B cell (primary cell): Measurements from ENCODE around the gene POT1. TPM values are rescaled to one million over a fixed set of nuclear protein-coding genes. Genes with fewer than 3 reads are reported as not detected.

Experiments
- ATAC-seq: fragments of 200-7000 bp; cut with Tn5 transposase; one replicate; pipeline ENCODE4 v1.10.0; 2021; ENCODE audit warnings: low read depth, mild to moderate bottlenecking, moderate number of reproducible peaks, moderate library complexity
- CTCF ChIA-PET: fragments of 350-600 bp; sonication (Branson Sonifier 250); formaldehyde crosslinking; loops from one replicate; lab custom pipeline; 2021; ENCODE audit warnings: antibody characterized with exemption, inconsistent platforms; lab: Charles Lee
- POLR2A ChIA-PET: fragments of 350-600 bp; sonication (Branson Sonifier 250); formaldehyde crosslinking; loops from one replicate; lab custom pipeline; 2021; ENCODE audit warnings: antibody characterized with exemption; lab: Charles Lee
- DNase-seq: peaks from one replicate; pipeline ENCODE4 v3.0.0; 2013
- H2AFZ ChIP-seq: 2 replicates; pipeline ENCODE4 v1.6.1; 2012; ENCODE audit warnings: mild to moderate bottlenecking, low read depth, low read length; ENCODE audit not compliant: insufficient read depth, poor library complexity, severe bottlenecking
- H3K27ac ChIP-seq, 2 donors: 1 replicate in 1 of 2; 2 replicates in 1 of 2; pipeline ENCODE4 v1.5.1; 2012 to 2013; ENCODE audit warnings: low read length in 2 of 2, mild to moderate bottlenecking in 2 of 2, moderate library complexity in 1 of 2
- H3K27me3 ChIP-seq, 4 experiments: fragments of 200-600 bp in 1 of 4; sonication (generic) in 1 of 4; replicated peaks in 1 of 4; 1 replicate in 2 of 4; 2 replicates in 2 of 4; pipeline versions ENCODE4 v1.6.1 to v1.7.0; 2013 to 2016; ENCODE audit warnings: low read length in 3 of 4, mild to moderate bottlenecking in 2 of 4, mixed read lengths in 1 of 4, moderate library complexity in 1 of 4; ENCODE audit not compliant: insufficient read depth in 4 of 4, control insufficient read depth in 3 of 4; ENCODE audit errors: control extremely low read depth in 1 of 4
- H3K36me3 ChIP-seq, 2 experiments: replicated peaks in 1 of 2; 1 replicate in 1 of 2; 2 replicates in 1 of 2; pipeline versions ENCODE4 v1.6.1 to v1.7.1; 2013; ENCODE audit warnings: low read length in 1 of 2; ENCODE audit not compliant: insufficient read depth in 2 of 2, control insufficient read depth in 1 of 2; ENCODE audit errors: control extremely low read depth in 1 of 2, extremely low read depth in 1 of 2
- H3K4me1 ChIP-seq, 2 donors: fragments of 200-600 bp in 1 of 2; sonication (generic) in 1 of 2; 1 replicate in 1 of 2; 2 replicates in 1 of 2; pipeline versions ENCODE4 v1.5.1 to v1.6.1; 2013 to 2017; ENCODE audit warnings: low read length in 2 of 2; ENCODE audit not compliant: control insufficient read depth in 2 of 2, insufficient read depth in 2 of 2
- H3K4me2 ChIP-seq: replicated peaks from 2 replicates; pipeline ENCODE3; 2012; ENCODE audit warnings: mild to moderate bottlenecking, low read depth, low read length; ENCODE audit not compliant: poor library complexity, severe bottlenecking
- H3K4me3 ChIP-seq, 5 experiments: fragments of 200-600 bp in 1 of 5; sonication (generic) in 1 of 5; 1 replicate in 3 of 5; 2 replicates in 2 of 5; pipeline versions ENCODE4 v1.5.1 to v1.7.0; 2011 to 2016; ENCODE audit warnings: low read length in 4 of 5, mild to moderate bottlenecking in 4 of 5, low read depth in 2 of 5, control low read depth in 1 of 5, moderate library complexity in 1 of 5; ENCODE audit not compliant: insufficient read depth in 1 of 5; ENCODE audit errors: control extremely low read depth in 1 of 5, extremely low read depth in 1 of 5
- H3K79me2 ChIP-seq: fragments of 200-600 bp; sonication (generic); one replicate; pipeline ENCODE4 v1.6.0; 2016; ENCODE audit warnings: low read length; ENCODE audit not compliant: control insufficient read depth, insufficient read depth
- H3K9ac ChIP-seq: fragments of 200-600 bp; sonication (generic); 2 replicates; pipeline ENCODE4 v1.6.1; 2017; ENCODE audit warnings: mild to moderate bottlenecking, low read length, moderate library complexity
- H3K9me3 ChIP-seq, 3 donors: one replicate each; pipeline versions ENCODE4 v1.6.1 to v1.7.1; 2013; ENCODE audit warnings: low read length in 2 of 3; ENCODE audit not compliant: control insufficient read depth in 2 of 3, insufficient read depth in 1 of 3; ENCODE audit errors: control extremely low read depth in 1 of 3
- H4K20me1 ChIP-seq: 2 replicates; pipeline ENCODE4 v1.6.0; 2012; ENCODE audit warnings: mild to moderate bottlenecking, low read length; ENCODE audit not compliant: insufficient read depth, control insufficient read depth, poor library complexity, severe bottlenecking
- H3K27ac Mint-ChIP-seq: one replicate; pipeline ENCODE4 v1.8.0; 2021; ENCODE audit warnings: mixed read lengths
- H3K27me3 Mint-ChIP-seq: one replicate; pipeline ENCODE4 v1.8.0; 2021; ENCODE audit warnings: mixed read lengths
- H3K4me1 Mint-ChIP-seq: one replicate; pipeline ENCODE4 v1.8.0; 2021; ENCODE audit warnings: mixed read lengths
- H3K4me3 Mint-ChIP-seq: one replicate; pipeline ENCODE4 v1.8.0; 2021; ENCODE audit warnings: mixed read lengths
- H3K9me3 Mint-ChIP-seq: one replicate; pipeline ENCODE4 v1.8.0; 2022; ENCODE audit warnings: mixed read lengths; ENCODE audit not compliant: insufficient read depth
- CTCF ChIP-seq: fragments of 200-600 bp; IDR thresholded peaks from one replicate; pipeline ENCODE4 v1.8.0; 2022; ENCODE audit warnings: antibody characterized with exemption, mild to moderate bottlenecking
- EZH2 ChIP-seq: IDR thresholded peaks from 2 replicates; pipeline ENCODE4 v1.6.1; 2012; ENCODE audit warnings: borderline replicate concordance, low read depth, mild to moderate bottlenecking, moderate library complexity, low read length; ENCODE audit not compliant: insufficient read depth, poor library complexity, severe bottlenecking
- intact Hi-C: fragments of 100-400 bp; cut with micrococcal nuclease; formaldehyde crosslinking; loops from one replicate; pipeline ENCODE4 v1.10.0; 2022
- polyA plus RNA-seq: library from polyadenylated mRNA; depleted of rRNA; stranded (reverse); fragments of >200 nt; gene quantifications from 2 replicates; pipeline ENCODE4 v1.2.3, GENCODE V29; 2012
- total RNA-seq, 2 donors: library from RNA; stranded (reverse); fragments of 120-200 nt in 1 of 2; gene quantifications; 1 replicate in 1 of 2; 2 replicates in 1 of 2; pipeline versions ENCODE4 v1.2.3 to v1.2.4, GENCODE V29; 2013 to 2022

Gene POT1
- total and polyA plus RNA-seq, 2 donors (not counting 1 experiment from before 2014, with no cell fraction given) = 12.2 to 32.3 TPM

- Histone ChIP-seq H3K4me1 (no peaks in the 10 kb centered on the region), H3K79me2 (no peaks in the 10 kb centered on the region), H3K27me3 (no peaks in the 10 kb centered on the region), H3K27ac (no peak overlapping the region), H3K36me3 (no peaks in the 10 kb centered on the region), H4K20me1 (no peaks in the 10 kb centered on the region), H3K4me2 (no peak overlapping the region), H3K9me3 (no peaks in the 10 kb centered on the region), H3K9ac (no peak overlapping the region), H2AFZ (no peak overlapping the region), H3K4me3 (no peak overlapping the region)
- no peak overlapping the region for H3K27ac Mint-ChIP-seq
- TF ChIP-seq CTCF = no peak
- intact Hi-C loops = no loop called here
- no peak overlapping the region for H3K4me3 Mint-ChIP-seq
- POLR2A ChIA-PET = no interaction called here
- no peaks in the 10 kb centered on the region for H3K4me1 Mint-ChIP-seq
- H3K27me3 Mint-ChIP-seq = peaks cover 9% of the 10 kb centered on the region
- ATAC-seq (no peak), DNase-seq (no peak)
- no peaks in the 10 kb centered on the region for H3K9me3 Mint-ChIP-seq
- CTCF ChIA-PET = no interaction called here
Observed at GRCh38 chr7:124780056-124780455, 149.6 kb downstream of the POT1 start.

GRCh38 chr7:124779620-124780019, 150.0 kb downstream of the POT1 start:
- TF ChIP-seq CTCF = no peak
- no peak for TF ChIP-seq EZH2
- ATAC-seq = no peak
- no peaks in the 10 kb centered on the region for H3K79me2 ChIP-seq
- no peak overlapping the region for H3K9ac ChIP-seq
- H3K4me1 Mint-ChIP-seq = no peaks in the 10 kb centered on the region
- no peaks in the 10 kb centered on the region for H3K4me1 ChIP-seq
- CTCF ChIA-PET = no interaction called here
- POLR2A ChIA-PET = no interaction called here
- no peaks in the 10 kb centered on the region for H3K9me3 ChIP-seq
- H3K27me3 ChIP-seq = no peaks in the 10 kb centered on the region
- no peak overlapping the region for H3K4me2 ChIP-seq
- no peak for DNase-seq
- H3K27me3 Mint-ChIP-seq = peaks cover 9% of the 10 kb centered on the region
- no peak overlapping the region for H2AFZ ChIP-seq
- H3K4me3 Mint-ChIP-seq = no peak overlapping the region
- no peaks in the 10 kb centered on the region for H3K36me3 ChIP-seq
- H3K27ac Mint-ChIP-seq = no peak overlapping the region
- H3K27ac ChIP-seq = no peak overlapping the region
- H3K4me3 ChIP-seq = no peak overlapping the region
- intact Hi-C loops = no loop called here
- no peaks in the 10 kb centered on the region for H3K9me3 Mint-ChIP-seq
- H4K20me1 ChIP-seq = no peaks in the 10 kb centered on the region
